ENCODE data around the gene FCHSD1.

Gene FCHSD1

GRCh38 chr5:141680751-141681201 is 29.6 kb upstream of the FCHSD1 start:
- TF ChIP-seq ZC3H10 (CRISPR knock-in tag; IDR thresholded peaks at IDR 0.05) (no peak), ISL1 (CRISPR knock-in tag; IDR thresholded peaks at IDR 0.05) (no peak), OSR1 (CRISPR knock-in tag; IDR thresholded peaks at IDR 0.05) (no peak), PPARA (CRISPR knock-in tag; IDR thresholded peaks at IDR 0.05; ENCODE audit: borderline replicate concordance) (no peak), ZFP30 (CRISPR knock-in tag; IDR thresholded peaks at IDR 0.05) (no peak), POU6F1 (CRISPR knock-in tag; IDR thresholded peaks at IDR 0.05; ENCODE audit: borderline replicate concordance, low read depth) (no peak), RARB (CRISPR knock-in tag; IDR thresholded peaks at IDR 0.05) (no peak), ZNF8 (CRISPR knock-in tag; IDR thresholded peaks at IDR 0.05) (no peak), ZNF565 (CRISPR knock-in tag; conservative IDR thresholded peaks at IDR 0.05; ENCODE audit: low read depth) (no peak), BACH2 (CRISPR knock-in tag; IDR thresholded peaks at IDR 0.05; ENCODE audit: borderline replicate concordance) (no peak), SNAI2 (CRISPR knock-in tag; IDR thresholded peaks at IDR 0.05) (no peak), ZFP3 (CRISPR knock-in tag; IDR thresholded peaks at IDR 0.05) (no peak), GLIS3 (CRISPR knock-in tag; IDR thresholded peaks at IDR 0.05) (no peak), TOX (CRISPR knock-in tag; IDR thresholded peaks at IDR 0.05; ENCODE audit: borderline replicate concordance) (no peak)
- peak; percentile 72 for ATAC-seq

- no peak for ATAC-seq
- TF ChIP-seq ZNF565 (CRISPR knock-in tag; conservative IDR thresholded peaks at IDR 0.05; ENCODE audit: low read depth) (no peak), TOX (CRISPR knock-in tag; IDR thresholded peaks at IDR 0.05; ENCODE audit: borderline replicate concordance) (no peak), TCF4 (CRISPR knock-in tag; IDR thresholded peaks at IDR 0.05; ENCODE audit: borderline replicate concordance) (no peak), CSRNP3 (CRISPR knock-in tag; IDR thresholded peaks at IDR 0.05) (no peak), GLIS3 (CRISPR knock-in tag; IDR thresholded peaks at IDR 0.05) (no peak), CSDC2 (CRISPR knock-in tag; IDR thresholded peaks at IDR 0.05) (no peak), ZC3H10 (CRISPR knock-in tag; IDR thresholded peaks at IDR 0.05) (no peak), RARB (CRISPR knock-in tag; IDR thresholded peaks at IDR 0.05) (no peak), PATZ1 (CRISPR knock-in tag; IDR thresholded peaks at IDR 0.05; ENCODE audit: borderline replicate concordance) (no peak), ZFP3 (CRISPR knock-in tag; IDR thresholded peaks at IDR 0.05) (no peak), ZNF70 (CRISPR knock-in tag; IDR thresholded peaks at IDR 0.05) (no peak), CREB5 (CRISPR knock-in tag; IDR thresholded peaks at IDR 0.05; ENCODE audit: low read depth) (no peak)
Measured at GRCh38 chr5:141680178-141680577, 29.0 kb upstream of the FCHSD1 start.

- TF ChIP-seq OSR1 (CRISPR knock-in tag; IDR thresholded peaks at IDR 0.05) (no peak), CREB5 (CRISPR knock-in tag; IDR thresholded peaks at IDR 0.05; ENCODE audit: low read depth) (no peak), PPARA (CRISPR knock-in tag; IDR thresholded peaks at IDR 0.05; ENCODE audit: borderline replicate concordance) (no peak), ARNTL (CRISPR knock-in tag; IDR thresholded peaks at IDR 0.05; ENCODE audit: borderline replicate concordance, low read depth) (no peak)
- no peak for ATAC-seq
Measured at GRCh38 chr5:141677415-141677814, 26.2 kb upstream of the FCHSD1 start.

- TF ChIP-seq ZNF70 (CRISPR knock-in tag; IDR thresholded peaks at IDR 0.05): no peak
- no peak for TF ChIP-seq CSRNP3 (CRISPR knock-in tag; IDR thresholded peaks at IDR 0.05)
- ATAC-seq: no peak
Measured at GRCh38 chr5:141675672-141676071, 24.5 kb upstream of the FCHSD1 start.

Data from SK-N-SH treated with all-trans-retinoic acid at 6 μM for 48 hours (cell line).